HepG2 (cell line): ENCODE data around the gene TMEM132E. TPM values are rescaled to one million over a fixed set of nuclear protein-coding genes. Genes with fewer than 3 reads are reported as not detected.

Experiments used
- ATAC-seq: fragments of 200-7000 bp; cut with Tn5 transposase; 3 replicates; pipeline ENCODE4 v1.9.1; 2020; ENCODE audit warnings: mild to moderate bottlenecking, moderate library complexity
- BruUV-seq: library from RNA; stranded (reverse); fragments of 400-500 nt; replicated peaks from 2 replicates; lab custom pipeline; 2021; lab: Mats Ljungman, UMichigan
- CTCF ChIA-PET: fragments of 300-600 bp; formaldehyde crosslinking; extraction: SDS; loops from one replicate; lab custom pipeline; 2021; ENCODE audit warnings: low total read pairs, inconsistent platforms, low intra/inter-chr PET ratio; lab: Yijun Ruan, JAX
- POLR2A ChIA-PET: fragments of 350-600 bp; sonication (Branson Sonifier 250); formaldehyde crosslinking; loops from one replicate; lab custom pipeline; 2020; ENCODE audit warnings: antibody characterized with exemption, inconsistent platforms; lab: Yijun Ruan, JAX
- DNase-seq: peaks from one replicate; pipeline ENCODE4 v3.0.0-alpha.2; 2015; ENCODE audit warnings: low spot score
- FAIRE-seq: peaks from 3 replicates; lab custom pipeline; 2011; peaks lifted over from hg19 to GRCh38; lab: Jason Lieb, UNC
- H2AFZ ChIP-seq: one replicate; pipeline ENCODE4 v1.6.1; 2011; ENCODE audit warnings: low read length, inconsistent platforms
- H3K27ac ChIP-seq: fragments of 300-600 bp; 3 replicates; pipeline ENCODE4 v1.8.0; 2011; ENCODE audit warnings: mixed run types, mild to moderate bottlenecking, mixed read lengths, low read length, inconsistent platforms; ENCODE audit not compliant: insufficient read depth; ENCODE audit errors: extremely low read length
- H3K27me3 ChIP-seq, 2 experiments: fragments of 200-600 bp in 1 of 2; 2 replicates in 1 of 2; 3 replicates in 1 of 2; pipeline versions ENCODE4 v1.6.0 to v1.8.0; 2011; ENCODE audit warnings: low read length in 2 of 2, mild to moderate bottlenecking in 2 of 2, moderate library complexity in 2 of 2, inconsistent platforms in 1 of 2; ENCODE audit not compliant: insufficient read depth in 2 of 2, control insufficient read depth in 1 of 2
- H3K36me3 ChIP-seq, 2 experiments: fragments of 200-600 bp in 1 of 2; replicated peaks in 1 of 2; 2 replicates in 1 of 2; 3 replicates in 1 of 2; pipeline versions ENCODE4 v1.5.1 to v1.8.0; 2011; ENCODE audit warnings: low read length in 2 of 2, inconsistent platforms in 1 of 2; ENCODE audit not compliant: insufficient read depth in 2 of 2, control insufficient read depth in 1 of 2
- H3K4me1 ChIP-seq: 2 replicates; pipeline ENCODE4 v1.5.1; 2012; ENCODE audit warnings: low read length, inconsistent platforms; ENCODE audit not compliant: insufficient read depth
- H3K4me2 ChIP-seq: 2 replicates; pipeline ENCODE4 v1.6.0; 2011; ENCODE audit warnings: low read depth, low read length, inconsistent platforms
- H3K4me3 ChIP-seq, 3 experiments: fragments of 200-600 bp in 1 of 3; sonication (generic), shearing (Covaris generic) in 1 of 3; replicated peaks in 1 of 3; 2 replicates each; pipeline ENCODE4 v1.5.1; 2011 to 2016; ENCODE audit warnings: low read length in 3 of 3, inconsistent platforms in 2 of 3, low read depth in 2 of 3, mild to moderate bottlenecking in 2 of 3, control low read depth in 1 of 3, mixed read lengths in 1 of 3; ENCODE audit not compliant: insufficient read depth in 1 of 3
- H3K79me2 ChIP-seq: one replicate; pipeline ENCODE4 v1.6.1; 2011; ENCODE audit warnings: low read length, inconsistent platforms; ENCODE audit not compliant: insufficient read depth
- H3K9ac ChIP-seq: 2 replicates; pipeline ENCODE4 v1.6.0; 2011; ENCODE audit warnings: mild to moderate bottlenecking, low read depth, low read length, inconsistent platforms; ENCODE audit not compliant: insufficient read depth
- H3K9me3 ChIP-seq: 2 replicates; pipeline ENCODE4 v1.5.1; 2012; ENCODE audit warnings: mild to moderate bottlenecking, low read length
- H4K20me1 ChIP-seq: 2 replicates; pipeline ENCODE4 v1.6.0; 2011; ENCODE audit warnings: inconsistent platforms, mild to moderate bottlenecking, low read length, moderate library complexity; ENCODE audit not compliant: insufficient read depth
- JUNB ChIP-seq: sonication (generic); formaldehyde crosslinking; IDR thresholded peaks from 2 replicates; pipeline ENCODE4 v1.8.0; 2022; ENCODE audit warnings: missing genetic modification reagents, mild to moderate bottlenecking, borderline replicate concordance
- MIER2 ChIP-seq: IDR thresholded peaks from 2 replicates; pipeline ENCODE4 v1.6.1; 2016; ENCODE audit warnings: missing biosample characterization, missing genetic modification reagents
- REST ChIP-seq, 2 experiments: IDR thresholded peaks; 2 replicates each; pipeline ENCODE4 v1.6.1; 2011 to 2012; ENCODE audit warnings: low read length in 2 of 2, borderline replicate concordance in 1 of 2, low read depth in 1 of 2, mild to moderate bottlenecking in 1 of 2, moderate library complexity in 1 of 2
- SNAPC5 ChIP-seq: sonication (generic); formaldehyde crosslinking; IDR thresholded peaks from 2 replicates; pipeline ENCODE4 v1.8.1; 2023; ENCODE audit warnings: mild to moderate bottlenecking, missing genetic modification reagents, borderline replicate concordance
- SUZ12 ChIP-seq: fragments of 150-350 bp; IDR thresholded peaks from 2 replicates; pipeline ENCODE4 v1.6.1; 2014; ENCODE audit warnings: low read depth, low read length
- TBX3 ChIP-seq: fragments of 450-650 bp; IDR thresholded peaks from 2 replicates; pipeline ENCODE4 v1.6.1; 2017; ENCODE audit warnings: antibody characterized with exemption, mild to moderate bottlenecking, inconsistent platforms, borderline replicate concordance
- ZNF432 ChIP-seq: sonication (generic); formaldehyde crosslinking; IDR thresholded peaks from 2 replicates; pipeline ENCODE4 v1.5.0; 2020; ENCODE audit warnings: missing genetic modification reagents, mild to moderate bottlenecking, borderline replicate concordance
- ZNF503 ChIP-seq: sonication (generic); formaldehyde crosslinking; IDR thresholded peaks from 2 replicates; pipeline ENCODE4 v1.4.0; 2020; ENCODE audit warnings: missing genetic modification reagents
- WGBS: methylation state at CpG from one replicate; pipeline ENCODE4 v1.1.6; 2017; ENCODE audit warnings: low lambda C conversion rate; 5-methylcytosine and 5-hydroxymethylcytosine counted together
- in situ Hi-C: cut with HindIII; loops from 2 replicates; pipeline ENCODE4 v1.10.0; 2017; ENCODE audit warnings: low pct_unique_long_range_greater_than_20kb; ENCODE audit not compliant: extremely low pct_ligation_motif_present
- intact Hi-C: fragments of 100-400 bp; cut with micrococcal nuclease; formaldehyde crosslinking; loops from one replicate; pipeline ENCODE4 v1.10.0; 2022; ENCODE audit not compliant: unreplicated experiment
- polyA plus RNA-seq, 8 experiments: library from polyadenylated mRNA; depleted of rRNA in 3 of 8; stranded (reverse) in 7 of 8; unstranded in 1 of 8; fragments of >200 nt; fragmentation: Illumina TruSeq in 4 of 8; extraction: Trizol in 4 of 8; gene quantifications; 2 replicates each; pipeline versions ENCODE4 v1.2.1 to v1.2.3, GENCODE V29; 2011 to 2016; ENCODE audit warnings: low read depth in 4 of 8, missing spikeins in 1 of 8, mixed read lengths in 1 of 8; ENCODE audit not compliant: insufficient read depth in 1 of 8
- total RNA-seq, 5 experiments: library from RNA; depleted of rRNA; stranded (reverse); fragments of >200 nt; fragmentation: Illumina TruSeq; extraction: Trizol; gene quantifications; 2 replicates each; pipeline ENCODE4 v1.2.3, GENCODE V29; 2016; ENCODE audit warnings: low read depth in 1 of 5

The TMEM132E gene
- total and polyA plus RNA-seq, 2 of the 13 experiments (the other 11 are each of a cell fraction or from before 2014, with no cell fraction given), result not detected

- FAIRE-seq, result no peak
- no peak for DNase-seq
- no peak for ATAC-seq
- H2AFZ ChIP-seq, result no peak overlapping the region
- H3K27me3 ChIP-seq, result peaks cover 0 to 12% of the 10 kb centered on the region in 2 experiments; a peak in 1 of 5 replicates
- no peaks in the 10 kb centered on the region for H3K36me3 ChIP-seq
- in situ Hi-C loops (no loop called here), intact Hi-C loops (no loop called here)
- H3K79me2 ChIP-seq, result no peaks in the 10 kb centered on the region
- H3K4me1 ChIP-seq, result no peaks in the 10 kb centered on the region
- H3K9ac ChIP-seq, result no peak overlapping the region
- BruUV-seq, result no TSS peak
- no peak for TF ChIP-seq ZNF503 (CRISPR knock-in tag)
- no peak overlapping the region for H3K4me3 ChIP-seq
- H3K4me2 ChIP-seq, result no peak overlapping the region
- CTCF ChIA-PET, result no interaction called here
- H3K9me3 ChIP-seq, result no peaks in the 10 kb centered on the region
- whole genome bisulfite sequencing, result 0% methylated on average over 4 of the region's 4 CpGs
- no peak overlapping the region for H3K27ac ChIP-seq
- POLR2A ChIA-PET, result no interaction called here
- H4K20me1 ChIP-seq, result no peaks in the 10 kb centered on the region
These were observed 25.5 kb upstream of the TMEM132E start for GRCh38 chr17:34553907-34554306.

- H3K79me2 ChIP-seq, result no peaks in the 10 kb centered on the region
- no peak overlapping the region for H3K27ac ChIP-seq
- H3K4me2 ChIP-seq, result no peak overlapping the region
- no peak for FAIRE-seq
- CTCF ChIA-PET, result no interaction called here
- in situ Hi-C loops, result no loop called here
- no peaks in the 10 kb centered on the region for H4K20me1 ChIP-seq
- H2AFZ ChIP-seq, result no peak overlapping the region
- ATAC-seq, result no peak
- POLR2A ChIA-PET, result no interaction called here
- WGBS, result 29% methylated on average over 4 of the region's 4 CpGs
- no peak for DNase-seq
- H3K27me3 ChIP-seq, result 0 out of 5 replicates have a peak, but pooled peaks cover 0 to 9% of the 10 kb centered on the region in 2 experiments
- H3K36me3 ChIP-seq, result no peaks in the 10 kb centered on the region
- no peaks in the 10 kb centered on the region for H3K4me1 ChIP-seq
- BruUV-seq, result no TSS peak
- H3K9ac ChIP-seq, result no peak overlapping the region
- no peak overlapping the region for H3K4me3 ChIP-seq
- intact Hi-C loops, result no loop called here
- no peaks in the 10 kb centered on the region for H3K9me3 ChIP-seq
- TF ChIP-seq ZNF432 (CRISPR knock-in tag), result no peak
- TF ChIP-seq TBX3, result no peak
- TF ChIP-seq MIER2 (CRISPR knock-in tag), result peak; percentile 89
- TF ChIP-seq SNAPC5 (CRISPR knock-in tag), result no peak
- TF ChIP-seq REST (IDR thresholded peaks at IDR 0.05; ENCODE audit: borderline replicate concordance in 1 of 2, low read depth in 1 of 2, low read length in 2 of 2), result peak; percentile 65 to 92
- no peak for TF ChIP-seq JUNB (CRISPR knock-in tag)
- TF ChIP-seq SUZ12, result no peak
These were observed 23.0 kb upstream of the TMEM132E start for GRCh38 chr17:34556384-34556783.
